Transverse colon (tissue), 3 donors: ENCODE results near the gene LAMTOR4.
"Not testable (repeated sequence)": the region's sequence is repeated elsewhere in the genome, so short reads cannot be mapped to it uniquely, and the experiment has no call there.

Experiments
- POLR2A ChIP-seq: fragments of 450-650 bp; IDR thresholded peaks from one replicate; pipeline ENCODE4 v1.6.1; 2016; ENCODE audit warnings: antibody characterized with exemption, mild to moderate bottlenecking, moderate library complexity
- TF ChIP-seq, protein P1 (sequence below), 5 experiments: fragments of 200-600 bp in 3 of 5; fragments of 450-650 bp in 2 of 5; sonication (generic) in 3 of 5; IDR thresholded peaks; 1 replicate in 2 of 5; 2 replicates in 3 of 5; pipeline ENCODE4 v1.5.1; 2016 to 2017; ENCODE audit warnings: antibody characterized with exemption in 5 of 5, inconsistent platforms in 3 of 5, mild to moderate bottlenecking in 2 of 5, moderate library complexity in 1 of 5

DNA sequence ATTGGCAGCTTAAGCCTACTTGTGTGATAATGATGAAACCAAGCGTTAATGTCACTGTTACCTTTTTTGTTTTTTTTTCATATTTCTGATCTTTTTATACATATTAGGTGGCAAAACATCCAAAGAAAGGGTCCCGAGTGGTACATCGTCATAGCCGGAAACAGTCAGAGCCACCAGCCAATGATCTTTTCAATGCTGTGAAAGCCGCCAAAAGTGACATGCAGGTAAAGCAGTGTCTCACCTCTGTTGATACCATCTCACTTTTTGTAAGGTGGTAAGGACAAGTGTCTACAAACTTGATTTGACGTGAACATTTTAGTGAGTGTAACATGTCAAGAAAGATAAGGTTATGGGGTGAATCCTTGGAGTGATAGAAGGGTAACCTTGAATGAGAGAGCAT is 33.9 kb downstream of the LAMTOR4 start:
- TF ChIP-seq POLR2A: not testable (repeated sequence)
- TF ChIP-seq, protein P1, sequence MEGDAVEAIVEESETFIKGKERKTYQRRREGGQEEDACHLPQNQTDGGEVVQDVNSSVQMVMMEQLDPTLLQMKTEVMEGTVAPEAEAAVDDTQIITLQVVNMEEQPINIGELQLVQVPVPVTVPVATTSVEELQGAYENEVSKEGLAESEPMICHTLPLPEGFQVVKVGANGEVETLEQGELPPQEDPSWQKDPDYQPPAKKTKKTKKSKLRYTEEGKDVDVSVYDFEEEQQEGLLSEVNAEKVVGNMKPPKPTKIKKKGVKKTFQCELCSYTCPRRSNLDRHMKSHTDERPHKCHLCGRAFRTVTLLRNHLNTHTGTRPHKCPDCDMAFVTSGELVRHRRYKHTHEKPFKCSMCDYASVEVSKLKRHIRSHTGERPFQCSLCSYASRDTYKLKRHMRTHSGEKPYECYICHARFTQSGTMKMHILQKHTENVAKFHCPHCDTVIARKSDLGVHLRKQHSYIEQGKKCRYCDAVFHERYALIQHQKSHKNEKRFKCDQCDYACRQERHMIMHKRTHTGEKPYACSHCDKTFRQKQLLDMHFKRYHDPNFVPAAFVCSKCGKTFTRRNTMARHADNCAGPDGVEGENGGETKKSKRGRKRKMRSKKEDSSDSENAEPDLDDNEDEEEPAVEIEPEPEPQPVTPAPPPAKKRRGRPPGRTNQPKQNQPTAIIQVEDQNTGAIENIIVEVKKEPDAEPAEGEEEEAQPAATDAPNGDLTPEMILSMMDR (IDR thresholded peaks at IDR 0.05): not testable (repeated sequence)
